ENCODE data around the gene SPATA6.

GRCh38 chr1:48251323-48251722, 220.7 kb downstream of the SPATA6 start:
- TF ChIP-seq, protein P1, sequence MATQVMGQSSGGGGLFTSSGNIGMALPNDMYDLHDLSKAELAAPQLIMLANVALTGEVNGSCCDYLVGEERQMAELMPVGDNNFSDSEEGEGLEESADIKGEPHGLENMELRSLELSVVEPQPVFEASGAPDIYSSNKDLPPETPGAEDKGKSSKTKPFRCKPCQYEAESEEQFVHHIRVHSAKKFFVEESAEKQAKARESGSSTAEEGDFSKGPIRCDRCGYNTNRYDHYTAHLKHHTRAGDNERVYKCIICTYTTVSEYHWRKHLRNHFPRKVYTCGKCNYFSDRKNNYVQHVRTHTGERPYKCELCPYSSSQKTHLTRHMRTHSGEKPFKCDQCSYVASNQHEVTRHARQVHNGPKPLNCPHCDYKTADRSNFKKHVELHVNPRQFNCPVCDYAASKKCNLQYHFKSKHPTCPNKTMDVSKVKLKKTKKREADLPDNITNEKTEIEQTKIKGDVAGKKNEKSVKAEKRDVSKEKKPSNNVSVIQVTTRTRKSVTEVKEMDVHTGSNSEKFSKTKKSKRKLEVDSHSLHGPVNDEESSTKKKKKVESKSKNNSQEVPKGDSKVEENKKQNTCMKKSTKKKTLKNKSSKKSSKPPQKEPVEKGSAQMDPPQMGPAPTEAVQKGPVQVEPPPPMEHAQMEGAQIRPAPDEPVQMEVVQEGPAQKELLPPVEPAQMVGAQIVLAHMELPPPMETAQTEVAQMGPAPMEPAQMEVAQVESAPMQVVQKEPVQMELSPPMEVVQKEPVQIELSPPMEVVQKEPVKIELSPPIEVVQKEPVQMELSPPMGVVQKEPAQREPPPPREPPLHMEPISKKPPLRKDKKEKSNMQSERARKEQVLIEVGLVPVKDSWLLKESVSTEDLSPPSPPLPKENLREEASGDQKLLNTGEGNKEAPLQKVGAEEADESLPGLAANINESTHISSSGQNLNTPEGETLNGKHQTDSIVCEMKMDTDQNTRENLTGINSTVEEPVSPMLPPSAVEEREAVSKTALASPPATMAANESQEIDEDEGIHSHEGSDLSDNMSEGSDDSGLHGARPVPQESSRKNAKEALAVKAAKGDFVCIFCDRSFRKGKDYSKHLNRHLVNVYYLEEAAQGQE (IDR thresholded peaks at IDR 0.05; ENCODE audit: unreplicated experiment): no peak
- TF ChIP-seq, protein P2, sequence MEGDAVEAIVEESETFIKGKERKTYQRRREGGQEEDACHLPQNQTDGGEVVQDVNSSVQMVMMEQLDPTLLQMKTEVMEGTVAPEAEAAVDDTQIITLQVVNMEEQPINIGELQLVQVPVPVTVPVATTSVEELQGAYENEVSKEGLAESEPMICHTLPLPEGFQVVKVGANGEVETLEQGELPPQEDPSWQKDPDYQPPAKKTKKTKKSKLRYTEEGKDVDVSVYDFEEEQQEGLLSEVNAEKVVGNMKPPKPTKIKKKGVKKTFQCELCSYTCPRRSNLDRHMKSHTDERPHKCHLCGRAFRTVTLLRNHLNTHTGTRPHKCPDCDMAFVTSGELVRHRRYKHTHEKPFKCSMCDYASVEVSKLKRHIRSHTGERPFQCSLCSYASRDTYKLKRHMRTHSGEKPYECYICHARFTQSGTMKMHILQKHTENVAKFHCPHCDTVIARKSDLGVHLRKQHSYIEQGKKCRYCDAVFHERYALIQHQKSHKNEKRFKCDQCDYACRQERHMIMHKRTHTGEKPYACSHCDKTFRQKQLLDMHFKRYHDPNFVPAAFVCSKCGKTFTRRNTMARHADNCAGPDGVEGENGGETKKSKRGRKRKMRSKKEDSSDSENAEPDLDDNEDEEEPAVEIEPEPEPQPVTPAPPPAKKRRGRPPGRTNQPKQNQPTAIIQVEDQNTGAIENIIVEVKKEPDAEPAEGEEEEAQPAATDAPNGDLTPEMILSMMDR (conservative IDR thresholded peaks at IDR 0.05; ENCODE audit: low read depth in 2 of 2): no peak
- TF ChIP-seq POLR2AphosphoS5 (IDR thresholded peaks at IDR 0.05; ENCODE audit: low read depth): no peak
- TF ChIP-seq EZH2 (IDR thresholded peaks at IDR 0.05; ENCODE audit: low read depth, unreplicated experiment): no peak
- TF ChIP-seq, protein P3, sequence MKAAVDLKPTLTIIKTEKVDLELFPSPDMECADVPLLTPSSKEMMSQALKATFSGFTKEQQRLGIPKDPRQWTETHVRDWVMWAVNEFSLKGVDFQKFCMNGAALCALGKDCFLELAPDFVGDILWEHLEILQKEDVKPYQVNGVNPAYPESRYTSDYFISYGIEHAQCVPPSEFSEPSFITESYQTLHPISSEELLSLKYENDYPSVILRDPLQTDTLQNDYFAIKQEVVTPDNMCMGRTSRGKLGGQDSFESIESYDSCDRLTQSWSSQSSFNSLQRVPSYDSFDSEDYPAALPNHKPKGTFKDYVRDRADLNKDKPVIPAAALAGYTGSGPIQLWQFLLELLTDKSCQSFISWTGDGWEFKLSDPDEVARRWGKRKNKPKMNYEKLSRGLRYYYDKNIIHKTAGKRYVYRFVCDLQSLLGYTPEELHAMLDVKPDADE (IDR thresholded peaks at IDR 0.05): no peak
- TF ChIP-seq CREB1 (CRISPR knock-in tag; IDR thresholded peaks at IDR 0.05; ENCODE audit: low read depth): no peak
